Natural killer cell treated with Interleukin-12 subunit alpha and Interleukin-12 subunit beta and Interleukin-15 and Interleukin-18, amount 100 ng/mL, for 72 hours (primary cell): ENCODE results near the gene ZFP62. TPM values are rescaled to one million over a fixed set of nuclear protein-coding genes. Genes with fewer than 3 reads are reported as not detected.

Experiments used
- ATAC-seq, 2 donors: fragments of 150-1000 bp; cut with Tn5 transposase in 1 of 2; sonication (Bioruptor Pico), chemical (Tn5 transposase) in 1 of 2; 2 replicates each; pipeline ENCODE4 v1.10.0; 2021
- DNase-seq: peaks from one replicate; pipeline ENCODE4 v3.0.0; 2022; ENCODE audit warnings: low spot score
- H3K27ac Mint-ChIP-seq, 2 donors: 1 replicate in 1 of 2; 2 replicates in 1 of 2; pipeline ENCODE4 v1.8.0; 2022; ENCODE audit warnings: mixed read lengths in 2 of 2, mild to moderate bottlenecking in 1 of 2, moderate library complexity in 1 of 2
- H3K27me3 Mint-ChIP-seq, 2 donors: 1 replicate in 1 of 2; 2 replicates in 1 of 2; pipeline ENCODE4 v1.8.0; 2022; ENCODE audit warnings: mixed read lengths in 2 of 2
- H3K36me3 Mint-ChIP-seq: one replicate; pipeline ENCODE4 v1.8.0; 2022; ENCODE audit warnings: mixed read lengths
- H3K4me1 Mint-ChIP-seq, 2 donors: 1 replicate in 1 of 2; 2 replicates in 1 of 2; pipeline ENCODE4 v1.8.0; 2022; ENCODE audit warnings: low read depth in 2 of 2, mixed read lengths in 2 of 2, mild to moderate bottlenecking in 1 of 2
- H3K4me3 Mint-ChIP-seq: one replicate; pipeline ENCODE4 v1.8.0; 2022; ENCODE audit warnings: mixed read lengths
- H3K9me3 Mint-ChIP-seq: 2 replicates; pipeline ENCODE4 v1.8.0; 2022; ENCODE audit warnings: mixed read lengths
- total RNA-seq, 2 donors: library from RNA; stranded (reverse); gene quantifications; one replicate each; pipeline ENCODE4 v1.2.3, GENCODE V29; 2022

Gene ZFP62
- total RNA-seq, 2 donors from 2014 or later, result 17.5 to 21.7 TPM

GRCh38 chr5:180875860-180876426, 14.9 kb upstream of the ZFP62 start:
- DNase-seq (no peak), ATAC-seq (no peak)
- peaks cover 2 to 8% of the 10 kb centered on the region in 2 donors for H3K27me3 Mint-ChIP-seq
- no peak overlapping the region for H3K27ac Mint-ChIP-seq
- H3K4me3 Mint-ChIP-seq, result no peak overlapping the region
- H3K36me3 Mint-ChIP-seq, result no peaks in the 10 kb centered on the region
- peaks cover 0 to 2% of the 10 kb centered on the region in 2 donors for H3K4me1 Mint-ChIP-seq
- H3K9me3 Mint-ChIP-seq, result no peaks in the 10 kb centered on the region

DNA sequence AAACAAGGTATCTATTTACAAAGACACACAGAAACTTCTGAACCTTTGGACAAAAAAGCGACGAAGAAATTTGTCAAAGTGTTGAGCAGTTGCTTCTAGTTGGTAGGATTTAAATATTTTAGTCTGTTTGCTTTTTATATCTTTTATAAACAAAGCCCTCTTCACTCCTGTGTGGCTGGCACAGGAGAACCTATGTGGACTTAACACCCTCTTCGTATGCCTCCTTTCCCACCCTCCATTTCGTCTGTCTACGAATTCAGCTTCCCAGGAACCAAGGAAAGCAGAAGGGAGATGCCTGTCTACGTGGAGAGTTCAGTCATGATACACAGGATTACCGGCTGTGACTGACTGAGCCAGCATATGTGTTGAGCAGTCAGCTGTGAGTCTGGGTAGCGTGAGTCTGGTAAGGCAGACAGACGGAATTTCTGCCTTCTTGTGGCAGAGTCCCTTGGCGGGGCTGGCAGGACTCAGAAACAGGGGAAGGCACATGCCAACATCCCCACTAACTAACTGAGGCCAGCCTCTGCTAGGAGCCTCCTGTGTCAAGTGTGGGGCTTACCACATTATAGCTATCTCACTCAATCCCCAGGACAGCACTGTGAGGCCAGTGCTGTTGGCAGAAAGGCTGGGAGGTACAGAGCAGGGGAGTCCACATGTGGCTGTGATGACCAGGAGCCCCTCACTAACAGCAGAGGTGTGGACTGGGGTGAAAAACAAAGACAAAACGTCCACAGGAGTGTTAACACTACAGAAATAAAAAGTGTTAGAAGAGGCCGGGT, 13.9 kb upstream of the ZFP62 start:
- H3K27ac Mint-ChIP-seq, result no peak overlapping the region

GRCh38 chr5:180873615-180874520, 12.8 kb upstream of the ZFP62 start:
- H3K4me1 Mint-ChIP-seq, result peaks cover 0 to 2% of the 10 kb centered on the region in 2 donors
- H3K27me3 Mint-ChIP-seq, result peaks cover 2 to 3% of the 10 kb centered on the region in 2 donors
- H3K27ac Mint-ChIP-seq, result peak overlapping the region in 1 of 2 donors; percentile 26
- DNase-seq (no peak), ATAC-seq (peak; percentile 37 to 64)
- H3K4me3 Mint-ChIP-seq, result no peak overlapping the region
- H3K9me3 Mint-ChIP-seq, result no peaks in the 10 kb centered on the region
- no peaks in the 10 kb centered on the region for H3K36me3 Mint-ChIP-seq

More for the DNA sequence above, 13.9 kb upstream of the ZFP62 start:
- Mint-ChIP-seq H3K4me3 (no peak overlapping the region), H3K4me1 (peaks cover 0 to 2% of the 10 kb centered on the region in 2 donors), H3K27me3 (peaks cover 2 to 7% of the 10 kb centered on the region in 2 donors), H3K9me3 (no peaks in the 10 kb centered on the region), H3K36me3 (no peaks in the 10 kb centered on the region)
- DNase-seq (no peak), ATAC-seq (no peak)

DNA sequence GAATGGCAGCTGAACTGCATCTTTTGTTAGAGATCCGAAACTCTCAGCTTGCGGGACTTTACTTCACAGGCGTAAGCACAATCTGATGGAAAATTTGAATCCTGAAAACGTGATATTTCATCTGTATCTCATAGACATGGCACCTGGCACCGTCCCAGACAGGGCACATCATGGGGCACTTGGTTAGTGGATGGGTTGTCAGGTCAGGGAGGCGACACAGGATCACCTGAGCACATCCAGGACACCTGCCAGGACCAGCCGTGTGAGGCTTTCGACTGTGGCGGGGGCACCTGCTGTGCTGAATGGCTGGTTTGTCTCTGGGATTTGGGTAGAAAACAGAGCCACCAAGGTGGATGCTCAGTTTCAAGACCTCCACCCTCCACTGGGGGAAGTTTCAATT, 11.3 kb upstream of the ZFP62 start:
- H3K4me1 Mint-ChIP-seq, result peaks cover 0 to 2% of the 10 kb centered on the region in 2 donors
- H3K27ac Mint-ChIP-seq, result no peak overlapping the region
- H3K36me3 Mint-ChIP-seq, result no peaks in the 10 kb centered on the region
- H3K9me3 Mint-ChIP-seq, result no peaks in the 10 kb centered on the region
- no peak overlapping the region for H3K4me3 Mint-ChIP-seq
- ATAC-seq, result no peak
- no peak for DNase-seq
- H3K27me3 Mint-ChIP-seq, result peaks cover 6% of the 10 kb centered on the region in 2 donors

DNA sequence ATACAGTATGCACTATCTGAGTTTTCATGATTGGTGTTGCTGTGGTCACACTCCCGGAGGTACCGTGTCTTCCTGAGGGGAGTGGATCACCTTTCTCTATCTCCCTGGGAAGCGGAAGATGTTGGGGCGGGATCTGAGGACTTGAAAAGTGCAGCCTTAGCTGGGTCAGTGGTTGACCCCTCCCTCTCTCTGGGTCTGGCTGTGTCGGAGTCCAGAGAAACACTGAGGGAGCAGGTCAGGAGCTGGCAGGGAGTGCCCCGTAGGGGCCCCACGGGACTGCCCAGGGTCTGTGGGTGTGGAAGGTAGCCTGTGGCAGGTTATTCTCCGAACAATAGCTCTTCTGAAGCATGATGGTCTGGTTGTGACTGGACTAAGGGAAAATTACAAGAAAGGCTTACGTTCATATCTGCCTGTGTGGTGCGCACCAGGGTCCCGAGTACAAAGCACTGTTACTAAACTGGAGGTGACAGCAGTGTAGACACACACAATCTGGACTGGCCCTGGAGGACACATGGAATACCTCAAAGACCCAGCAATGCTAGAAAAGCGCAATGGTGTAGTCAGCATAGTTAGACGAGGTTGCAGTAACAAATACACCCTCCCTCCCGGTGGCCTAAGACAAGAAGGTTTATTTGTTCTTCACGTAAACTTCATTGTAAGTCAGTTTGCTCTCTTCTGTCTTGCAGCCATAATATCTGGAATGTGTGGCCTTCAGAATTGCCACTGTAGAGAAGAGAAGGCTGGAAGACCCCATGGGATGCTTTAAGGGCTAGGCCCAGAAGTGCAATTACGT, 9.4 kb upstream of the ZFP62 start:
- no peak overlapping the region for H3K4me3 Mint-ChIP-seq
- DNase-seq (no peak), ATAC-seq (peak in 1 of 2 donors; percentile 14)
- H3K9me3 Mint-ChIP-seq, result no peaks in the 10 kb centered on the region
- H3K27me3 Mint-ChIP-seq, result peaks cover 11 to 14% of the 10 kb centered on the region in 2 donors
- H3K27ac Mint-ChIP-seq, result no peak overlapping the region
- no peaks in the 10 kb centered on the region for H3K36me3 Mint-ChIP-seq
- peaks cover 0 to 2% of the 10 kb centered on the region in 2 donors for H3K4me1 Mint-ChIP-seq

DNA sequence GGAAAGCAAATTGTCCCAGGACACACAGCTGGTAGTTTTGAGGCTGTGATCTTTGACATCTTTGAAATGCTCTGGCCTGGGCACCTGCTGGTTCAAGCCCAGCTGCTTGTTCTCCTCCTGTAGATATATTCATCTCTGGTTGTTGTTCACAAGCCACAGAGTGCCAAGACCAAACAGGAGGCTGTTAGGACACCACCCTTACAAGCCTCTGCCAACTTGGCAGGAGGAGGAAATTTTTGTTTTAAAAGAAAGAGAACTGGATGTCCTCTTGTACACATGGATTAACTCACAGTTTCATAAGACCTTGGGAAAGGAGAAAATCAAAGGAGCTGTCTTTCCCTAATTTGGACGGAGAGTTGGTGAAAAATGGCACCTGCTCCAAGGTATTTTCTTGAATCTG, 8.5 kb upstream of the ZFP62 start:
- Mint-ChIP-seq H3K36me3 (no peaks in the 10 kb centered on the region), H3K4me3 (no peak overlapping the region), H3K27ac (no peak overlapping the region)

GRCh38 chr5:180868960-180869359, 7.9 kb upstream of the ZFP62 start:
- Mint-ChIP-seq H3K9me3 (no peaks in the 10 kb centered on the region), H3K27me3 (peaks cover 11 to 15% of the 10 kb centered on the region in 2 donors), H3K27ac (no peak overlapping the region), H3K36me3 (no peaks in the 10 kb centered on the region), H3K4me1 (no peaks in the 10 kb centered on the region), H3K4me3 (no peak overlapping the region)
- DNase-seq (no peak), ATAC-seq (peak in 1 of 2 donors; percentile 61)

More for the DNA sequence above, 8.5 kb upstream of the ZFP62 start:
- Mint-ChIP-seq H3K27me3 (peaks cover 11 to 15% of the 10 kb centered on the region in 2 donors), H3K4me1 (peaks cover 0 to 2% of the 10 kb centered on the region in 2 donors), H3K9me3 (no peaks in the 10 kb centered on the region)
- no peak for DNase-seq
- no peak for ATAC-seq

GRCh38 chr5:180866985-180867384, 5.9 kb upstream of the ZFP62 start:
- H3K4me3 Mint-ChIP-seq, result no peak overlapping the region
- no peak overlapping the region for H3K27ac Mint-ChIP-seq
- no peak for DNase-seq
- ATAC-seq, result no peak
- H3K9me3 Mint-ChIP-seq, result no peaks in the 10 kb centered on the region
- H3K27me3 Mint-ChIP-seq, result peaks cover 11 to 15% of the 10 kb centered on the region in 2 donors
- H3K4me1 Mint-ChIP-seq, result no peaks in the 10 kb centered on the region
- H3K36me3 Mint-ChIP-seq, result no peaks in the 10 kb centered on the region

DNA sequence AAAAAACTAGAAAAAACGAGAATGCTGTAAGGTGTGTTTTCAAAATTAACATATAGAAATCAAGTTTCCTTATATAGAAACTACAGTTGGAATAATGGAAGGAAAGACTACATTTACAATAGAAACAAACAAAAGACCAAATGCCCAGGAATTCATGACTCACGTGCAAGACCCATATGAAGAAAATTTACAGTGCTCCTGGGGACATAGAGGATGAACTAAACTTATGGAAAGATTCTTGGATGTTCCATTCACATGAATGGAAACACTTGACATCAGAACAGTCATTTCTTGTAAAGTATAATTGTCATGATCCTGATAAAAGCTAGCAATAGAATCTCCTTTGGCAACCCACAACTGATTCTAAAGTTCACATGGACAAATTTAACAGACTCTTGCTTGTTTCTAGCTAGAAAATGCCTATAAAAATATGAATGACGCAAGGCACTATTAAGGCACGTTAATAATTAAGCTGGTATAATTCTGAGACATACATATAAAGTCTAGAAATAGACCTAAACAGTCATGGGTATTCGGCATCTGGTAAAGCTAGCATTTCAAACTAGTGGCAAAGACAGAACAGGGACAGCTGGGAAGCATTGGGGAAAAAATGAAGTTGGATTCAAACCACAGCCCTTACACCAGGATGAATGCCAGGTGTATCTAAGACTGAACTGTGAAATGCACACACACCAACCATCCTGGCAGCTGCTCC, 5.1 kb upstream of the ZFP62 start:
- Mint-ChIP-seq H3K9me3 (no peaks in the 10 kb centered on the region), H3K4me1 (no peaks in the 10 kb centered on the region), H3K4me3 (no peak overlapping the region), H3K36me3 (no peaks in the 10 kb centered on the region), H3K27ac (no peak overlapping the region), H3K27me3 (peaks cover 11 to 15% of the 10 kb centered on the region in 2 donors)
- ATAC-seq, result no peak
- DNase-seq, result no peak

DNA sequence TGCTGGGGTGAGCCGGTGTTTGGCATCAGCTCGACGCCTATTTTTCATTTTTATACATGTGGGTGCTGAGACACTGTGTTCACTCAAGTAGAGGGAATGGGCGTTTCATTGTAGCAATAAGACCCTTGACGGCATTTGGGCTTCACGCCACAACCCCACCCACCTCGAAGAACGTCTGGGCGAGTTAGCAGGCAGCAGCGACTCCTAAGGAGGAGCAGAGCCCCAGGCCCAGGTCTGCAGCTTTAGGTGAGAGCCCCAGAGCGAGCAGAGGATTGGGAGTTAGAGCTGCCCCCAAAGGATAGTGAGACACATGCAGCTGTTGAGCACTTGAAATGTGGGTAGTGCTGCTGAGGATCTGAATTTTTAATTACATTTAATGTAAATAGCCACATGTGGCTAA, 1.6 kb upstream of the ZFP62 start:
- H3K27me3 Mint-ChIP-seq, result peaks cover 5 to 8% of the 10 kb centered on the region in 2 donors
- no peak overlapping the region for H3K4me3 Mint-ChIP-seq
- ATAC-seq, result no peak

GRCh38 chr5:180860273-180860886, 696 bp downstream of the ZFP62 start:
- Mint-ChIP-seq H3K36me3 (peaks cover 7% of the 10 kb centered on the region), H3K27me3 (peaks cover 0 to under 1% of the 10 kb centered on the region in 2 donors), H3K9me3 (no peaks in the 10 kb centered on the region), H3K27ac (peak overlapping the region; percentile 72 to 81), H3K4me3 (peak overlapping the region; percentile 94), H3K4me1 (peaks cover 18 to 25% of the 10 kb centered on the region in 2 donors)
- DNase-seq (no peak), ATAC-seq (peak; percentile 68 to 73)

More for the DNA sequence above, 1.6 kb upstream of the ZFP62 start:
- no peak for DNase-seq
- Mint-ChIP-seq H3K4me1 (peaks cover 13 to 18% of the 10 kb centered on the region in 2 donors), H3K9me3 (no peaks in the 10 kb centered on the region), H3K36me3 (no peaks in the 10 kb centered on the region), H3K27ac (no peak overlapping the region)

DNA sequence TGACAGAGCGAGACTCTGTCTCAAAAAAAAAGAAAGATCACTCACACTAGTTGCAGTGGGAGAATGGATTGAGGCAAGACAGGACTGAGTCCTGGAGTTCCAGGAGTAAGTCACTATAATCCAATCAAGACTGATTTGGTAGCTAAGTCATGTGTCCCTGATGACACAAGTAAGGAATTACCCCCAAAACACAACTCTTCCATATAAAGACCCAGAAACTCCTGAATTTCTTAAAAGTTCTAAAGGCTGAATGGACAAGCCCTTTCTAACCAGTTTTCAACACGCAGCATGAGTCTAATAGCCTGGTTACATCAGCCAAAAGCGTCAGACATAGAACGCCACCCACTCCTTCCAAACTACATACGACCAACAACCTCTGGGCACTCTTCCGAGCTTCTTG, 2.5 kb downstream of the ZFP62 start:
- H3K36me3 Mint-ChIP-seq, result peaks cover 7% of the 10 kb centered on the region
- no peak for ATAC-seq

More for the DNA sequence above, 2.5 kb downstream of the ZFP62 start:
- DNase-seq, result no peak
- Mint-ChIP-seq H3K4me3 (no peak overlapping the region), H3K27me3 (no peaks in the 10 kb centered on the region), H3K4me1 (peaks cover 18 to 25% of the 10 kb centered on the region in 2 donors), H3K9me3 (no peaks in the 10 kb centered on the region), H3K27ac (peak overlapping the region in 1 of 2 donors; percentile 72)
